HCT116 (cell line): Measurements from ENCODE around the gene QKI. TPM values are rescaled to one million over a fixed set of nuclear protein-coding genes. Genes with fewer than 3 reads are reported as not detected.

Experiments
- ATAC-seq: fragments of 200-7000 bp; cut with Tn5 transposase; 2 replicates; pipeline ENCODE4 v1.9.1; 2020; ENCODE audit warnings: mild to moderate bottlenecking, moderate library complexity
- BruUV-seq: library from RNA; stranded (reverse); fragments of 400-500 nt; replicated peaks from 2 replicates; lab custom pipeline; 2021; lab: Mats Ljungman, UMichigan
- CTCF ChIA-PET: fragments of 300-600 bp; sonication (Branson Sonifier 250); formaldehyde crosslinking; loops from one replicate; lab custom pipeline; 2021; ENCODE audit warnings: antibody characterized with exemption; lab: Charles Lee
- POLR2A ChIA-PET: fragments of 300-600, 350-600 bp; sonication (Branson Sonifier 250); formaldehyde crosslinking; loops from one replicate; lab custom pipeline; 2021; ENCODE audit warnings: antibody characterized with exemption; lab: Charles Lee
- RAD21 ChIA-PET, 2 experiments: fragments of 300-600 bp; sonication (Branson Sonifier 250); formaldehyde crosslinking; loops; one replicate each; lab custom pipeline; 2023; ENCODE audit warnings: low total read pairs in 2 of 2; ENCODE audit not compliant: uncharacterized antibody in 2 of 2, unreplicated experiment in 2 of 2, low non-redundant PET in 1 of 2; lab: Charles Lee
- DNase-seq: peaks from one replicate; pipeline ENCODE4 v3.0.0-alpha.2; 2010; ENCODE audit warnings: low read depth, low spot score
- H2AFZ ChIP-seq: fragments of 200-600 bp; shearing (Covaris generic), sonication (generic); 2 replicates; pipeline ENCODE4 v1.6.1; 2017; ENCODE audit warnings: low read depth, mixed run types, mixed read lengths, antibody characterized with exemption, low read length; ENCODE audit not compliant: poor library complexity, severe bottlenecking
- H3K27ac ChIP-seq: 2 replicates; pipeline ENCODE4 v1.5.1; 2012; ENCODE audit warnings: low read depth, low read length
- H3K27me3 ChIP-seq: fragments of 200-600 bp; sonication (generic); 2 replicates; pipeline ENCODE4 v1.6.1; 2016; ENCODE audit warnings: mixed run types, low read length, mixed read lengths; ENCODE audit not compliant: insufficient read depth
- H3K36me3 ChIP-seq, 2 experiments: fragments of 200-500 bp in 1 of 2; fragments of 200-600 bp in 1 of 2; sonication (Bioruptor generic) in 1 of 2; sonication (generic) in 1 of 2; 2 replicates each; pipeline versions ENCODE4 v1.5.1 to v1.6.1; 2014 to 2016; ENCODE audit warnings: low read length in 2 of 2, inconsistent platforms in 1 of 2, mixed read lengths in 1 of 2, mixed run types in 1 of 2; ENCODE audit not compliant: insufficient read depth in 2 of 2, control insufficient read depth in 1 of 2
- H3K4me1 ChIP-seq, 2 experiments: fragments of 200-600 bp in 1 of 2; sonication (generic) in 1 of 2; 2 replicates each; pipeline versions ENCODE4 v1.5.1 to v1.6.1; 2012 to 2017; ENCODE audit warnings: low read length in 2 of 2, inconsistent platforms in 1 of 2, mild to moderate bottlenecking in 1 of 2, mixed read lengths in 1 of 2, mixed run types in 1 of 2, moderate library complexity in 1 of 2; ENCODE audit not compliant: insufficient read depth in 2 of 2, control insufficient read depth in 1 of 2
- H3K4me2 ChIP-seq: fragments of 200-600 bp; sonication (generic); 2 replicates; pipeline ENCODE4 v1.6.1; 2017; ENCODE audit warnings: mixed run types, low read length, mixed read lengths
- H3K4me3 ChIP-seq, 2 experiments: fragments of 200-600 bp in 1 of 2; sonication (generic) in 1 of 2; replicated peaks in 1 of 2; 2 replicates each; pipeline ENCODE4 v1.5.1; 2011 to 2016; ENCODE audit warnings: low read length in 2 of 2, control low read depth in 1 of 2, low read depth in 1 of 2, mild to moderate bottlenecking in 1 of 2, mixed read lengths in 1 of 2, mixed run types in 1 of 2
- H3K79me2 ChIP-seq: fragments of 200-600 bp; sonication (generic); 2 replicates; pipeline ENCODE4 v1.6.1; 2017; ENCODE audit warnings: mild to moderate bottlenecking, mixed run types, low read length, moderate library complexity, mixed read lengths; ENCODE audit not compliant: insufficient read depth
- H3K9ac ChIP-seq: fragments of 200-600 bp; sonication (generic); 2 replicates; pipeline ENCODE4 v1.6.1; 2016; ENCODE audit warnings: low read length, mixed read lengths
- H3K9me2 ChIP-seq: fragments of 200-600 bp; sonication (generic), shearing (Covaris generic); 2 replicates; pipeline ENCODE4 v1.6.1; 2017; ENCODE audit warnings: mixed run types, mild to moderate bottlenecking, moderate library complexity; ENCODE audit not compliant: insufficient read depth
- H3K9me3 ChIP-seq, 2 experiments: fragments of 200-500 bp in 1 of 2; fragments of 200-600 bp in 1 of 2; sonication (Bioruptor generic) in 1 of 2; sonication (generic) in 1 of 2; 2 replicates each; pipeline ENCODE4 v1.6.1; 2014 to 2017; ENCODE audit warnings: low read length in 2 of 2, mixed read lengths in 2 of 2, inconsistent platforms in 1 of 2, low read depth in 1 of 2, mild to moderate bottlenecking in 1 of 2, mixed run types in 1 of 2, moderate library complexity in 1 of 2; ENCODE audit not compliant: control insufficient read depth in 1 of 2, insufficient read depth in 1 of 2
- H4K20me1 ChIP-seq: fragments of 200-600 bp; sonication (generic), shearing (Covaris generic); 2 replicates; pipeline ENCODE4 v1.6.1; 2017; ENCODE audit warnings: mixed run types, mild to moderate bottlenecking, moderate library complexity; ENCODE audit not compliant: insufficient read depth
- ATF3 ChIP-seq: IDR thresholded peaks from 2 replicates; pipeline ENCODE4 v1.6.1; 2012
- CBX3 ChIP-seq: IDR thresholded peaks from 2 replicates; pipeline ENCODE4 v1.6.1; 2012; ENCODE audit warnings: low read depth
- EGR1 ChIP-seq: IDR thresholded peaks from 2 replicates; pipeline ENCODE4 v1.6.1; 2012; ENCODE audit warnings: low read depth
- ELF1 ChIP-seq: IDR thresholded peaks from 2 replicates; pipeline ENCODE4 v1.6.1; 2012; ENCODE audit warnings: low read depth, borderline replicate concordance
- EZH2 ChIP-seq: fragments of 200-600 bp; sonication (generic); IDR thresholded peaks from 2 replicates; pipeline ENCODE4 v1.6.1; 2017; ENCODE audit warnings: antibody characterized with exemption, mixed run types
- EZH2phosphoT487 ChIP-seq: fragments of 200-600 bp; IDR thresholded peaks from 2 replicates; pipeline ENCODE4 v1.6.1; 2018; ENCODE audit warnings: antibody characterized with exemption, borderline replicate concordance
- FOSL1 ChIP-seq: IDR thresholded peaks from 2 replicates; pipeline ENCODE4 v1.6.1; 2012; ENCODE audit warnings: low read depth
- JUND ChIP-seq: IDR thresholded peaks from 2 replicates; pipeline ENCODE4 v1.6.1; 2012
- MAX ChIP-seq: IDR thresholded peaks from 2 replicates; pipeline ENCODE4 v1.6.1; 2012
- POLR2A ChIP-seq: IDR thresholded peaks from 2 replicates; pipeline ENCODE4 v1.7.0; 2011; ENCODE audit warnings: borderline replicate concordance; ENCODE audit not compliant: insufficient read depth, insufficient read length; ENCODE audit errors: extremely low read depth
- RAD21 ChIP-seq: IDR thresholded peaks from 2 replicates; pipeline ENCODE4 v1.6.1; 2012; ENCODE audit warnings: low read depth, mild to moderate bottlenecking
- REST ChIP-seq: IDR thresholded peaks from 2 replicates; pipeline ENCODE4 v1.6.1; 2012; ENCODE audit warnings: low read depth
- SIN3A ChIP-seq: IDR thresholded peaks from 2 replicates; pipeline ENCODE4 v1.6.1; 2012; ENCODE audit warnings: low read depth
- SP1 ChIP-seq: IDR thresholded peaks from 2 replicates; pipeline ENCODE4 v1.6.1; 2012; ENCODE audit warnings: low read depth
- SRF ChIP-seq: IDR thresholded peaks from 2 replicates; pipeline ENCODE4 v1.6.1; 2012; ENCODE audit warnings: low read depth
- TCF7L2 ChIP-seq: IDR thresholded peaks from 2 replicates; pipeline ENCODE4 v1.7.0; 2011; ENCODE audit warnings: borderline replicate concordance, inconsistent platforms; ENCODE audit not compliant: insufficient read depth, insufficient read length; ENCODE audit errors: extremely low read depth
- ZFX ChIP-seq: fragments of 450-650 bp; IDR thresholded peaks from 2 replicates; pipeline ENCODE4 v1.6.1; 2017
- ZNF274 ChIP-seq: fragments of 200-500 bp; sonication (Bioruptor generic); IDR thresholded peaks from 2 replicates; pipeline ENCODE4 v1.6.1; 2014; ENCODE audit warnings: mild to moderate bottlenecking, low read depth, low read length, inconsistent platforms
- intact Hi-C: fragments of 100-400 bp; cut with micrococcal nuclease; formaldehyde crosslinking; loops from 2 replicates; pipeline ENCODE4 v1.10.0; 2022
- total RNA-seq: library from RNA; stranded (reverse); gene quantifications from one replicate; pipeline ENCODE4 v1.2.1, GENCODE V29; 2021; ENCODE audit not compliant: unreplicated experiment

The QKI gene
- total RNA-seq, 1 experiment from 2014 or later: 35.3 TPM

- CTCF ChIA-PET: no interaction called here
- Histone ChIP-seq H3K27me3 (no peaks in the 10 kb centered on the region), H3K9ac (peak overlapping the region; percentile 10; the same call in 1 of the 2 replicates), H2AFZ (no peak overlapping the region), H3K4me2 (peak overlapping the region; percentile 66), H3K27ac (no peak overlapping the region), H3K36me3 (no peaks in the 10 kb centered on the region), H3K9me2 (no peaks in the 10 kb centered on the region), H3K4me1 (peaks cover 5 to 29% of the 10 kb centered on the region in 2 experiments; a peak in 3 of 4 replicates), H3K9me3 (no peaks in the 10 kb centered on the region), H4K20me1 (no peaks in the 10 kb centered on the region), H3K4me3 (peak overlapping the region in 1 of 2 experiments; percentile 16; a peak in 2 of 4 replicates), H3K79me2 (no peaks in the 10 kb centered on the region)
- no TSS peak for BruUV-seq
- TF ChIP-seq ZNF274 (no peak), FOSL1 (no peak)
- peak; percentile 48 for ATAC-seq
- RAD21 ChIA-PET: no interaction called here
- peak; percentile 15 for DNase-seq
- intact Hi-C loops: no loop called here
- POLR2A ChIA-PET: no interaction called here
Observed at GRCh38 chr6:163392533-163392932, 22.0 kb upstream of the QKI start.

DNA sequence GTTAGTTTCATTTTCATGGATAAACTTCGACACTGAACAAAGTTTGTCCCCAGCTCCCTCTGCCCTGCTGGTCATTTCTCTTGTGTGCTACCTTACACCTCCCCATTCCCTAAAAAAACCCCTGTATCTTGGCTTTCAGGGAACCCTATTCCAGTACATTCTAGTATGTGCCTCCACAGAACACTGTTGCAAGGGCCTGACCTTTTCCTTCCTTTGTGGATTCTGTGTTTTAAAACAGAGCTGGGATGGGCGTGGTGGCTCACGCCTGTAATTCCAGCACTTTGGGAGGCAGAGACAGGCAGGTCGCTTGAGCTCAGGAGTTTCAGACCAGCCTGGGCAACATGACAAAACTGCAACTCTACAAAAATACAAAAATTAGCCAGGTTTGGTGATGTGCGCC is 20.6 kb upstream of the QKI start:
- DNase-seq (no peak), ATAC-seq (no peak)
- CTCF ChIA-PET: no interaction called here
- no peaks in the 10 kb centered on the region for H3K27me3 ChIP-seq
- peaks cover 5 to 27% of the 10 kb centered on the region in 2 experiments; a peak in 3 of 4 replicates for H3K4me1 ChIP-seq
- no peaks in the 10 kb centered on the region for H3K79me2 ChIP-seq
- H3K4me3 ChIP-seq: no peak overlapping the region
- RAD21 ChIA-PET: no interaction called here
- H3K9ac ChIP-seq: no peak overlapping the region
- TF ChIP-seq ZFX (no peak), EZH2 (no peak), EZH2phosphoT487 (no peak), ATF3 (no peak), ELF1 (no peak), SIN3A (no peak), JUND (no peak), REST (no peak), SP1 (no peak), MAX (no peak), TCF7L2 (no peak), POLR2A (no peak), SRF (no peak), CBX3 (no peak), EGR1 (no peak), RAD21 (no peak)
- no peak overlapping the region for H2AFZ ChIP-seq
- no peaks in the 10 kb centered on the region for H3K9me3 ChIP-seq
- intact Hi-C loops: no loop called here
- POLR2A ChIA-PET: no interaction called here
- no peaks in the 10 kb centered on the region for H3K9me2 ChIP-seq
- H4K20me1 ChIP-seq: no peaks in the 10 kb centered on the region
- no peak overlapping the region for H3K27ac ChIP-seq
- H3K36me3 ChIP-seq: no peaks in the 10 kb centered on the region
- H3K4me2 ChIP-seq: no peak overlapping the region
- no TSS peak for BruUV-seq
